Ovary (tissue), 9 donors: ENCODE results near the gene QARS1. TPM values are rescaled to one million over a fixed set of nuclear protein-coding genes. Genes with fewer than 3 reads are reported as not detected.

ENCODE experiments used
- DNase-seq, 5 donors: peaks; one replicate each; pipeline ENCODE4 v3.0.0-alpha.2; 2019 to 2020
- H3K27ac ChIP-seq, 2 donors: fragments of 200-600 bp; one replicate each; pipeline versions ENCODE4 v1.5.1 to v1.8.0; 2019 to 2022
- H3K27me3 ChIP-seq: fragments of 200-600 bp; one replicate; pipeline ENCODE4 v1.8.0; 2022
- H3K36me3 ChIP-seq: fragments of 200-600 bp; sonication (generic); one replicate; pipeline ENCODE4 v1.5.1; 2019
- H3K4me1 ChIP-seq: one replicate; pipeline ENCODE4 v1.8.1; 2013; ENCODE audit warnings: mild to moderate bottlenecking, moderate library complexity; ENCODE audit not compliant: insufficient read depth
- H3K4me3 ChIP-seq: fragments of 200-600 bp; sonication (generic); one replicate; pipeline ENCODE4 v1.5.1; 2017
- H3K9me3 ChIP-seq, 2 donors: fragments of 200-600 bp in 1 of 2; sonication (generic) in 1 of 2; one replicate each; pipeline versions ENCODE4 v1.5.1 to v1.8.1; 2013 to 2019; ENCODE audit warnings: mild to moderate bottlenecking in 1 of 2, moderate library complexity in 1 of 2
- EP300 ChIP-seq: sonication (generic); formaldehyde crosslinking; IDR thresholded peaks from one replicate; pipeline ENCODE4 v1.6.1; 2017; ENCODE audit warnings: antibody characterized with exemption
- POLR2A ChIP-seq: fragments of 450-650 bp; IDR thresholded peaks from one replicate; pipeline ENCODE4 v1.6.1; 2017; ENCODE audit warnings: antibody characterized with exemption, mild to moderate bottlenecking, moderate library complexity
- WGBS, 3 donors: extraction: QIAGEN DNeasy Blood & Tissue Kit in 1 of 3; methylation state at CpG; one replicate each; pipeline versions ENCODE4 v1.1.5 to v1.1.7; 2013 to 2017; 5-methylcytosine and 5-hydroxymethylcytosine counted together
- intact Hi-C, 4 donors: fragments of 100-400 bp; cut with DNase I; formaldehyde crosslinking; loops; one replicate each; pipeline versions ENCODE4 v1.11.0 to v1.15.1; 2022 to 2023
- polyA plus RNA-seq, 2 donors: library from polyadenylated mRNA; stranded (reverse); fragments of 200-250 nt in 1 of 2; fragments of 350-450 nt in 1 of 2; fragmentation: Illumina TruSeq in 1 of 2; extraction: RNeasy Lipid Tissue Mini Kit (QIAGEN cat#74804) in 1 of 2; gene quantifications; one replicate each; pipeline ENCODE4 v1.2.3, GENCODE V29; 2013 to 2014
- total RNA-seq, 7 donors: library from RNA; depleted of rRNA in 2 of 7; stranded (reverse); fragments of >200 nt in 2 of 7; fragmentation: NEBNext Ultra II Directional in 3 of 7; extraction: Animal tissue kit (Norgen Biotek cat#: 25700) in 3 of 7; gene quantifications; one replicate each; pipeline versions ENCODE4 v1.1.0 to v1.2.4, GENCODE V29; 2016 to 2023
- TF ChIP-seq, protein P1 (sequence below), 3 donors: fragments of 450-650 bp in 2 of 3; fragments of 200-600 bp in 1 of 3; IDR thresholded peaks; one replicate each; pipeline versions ENCODE4 v1.5.1 to v1.8.0; 2016 to 2022; ENCODE audit warnings: antibody characterized with exemption in 3 of 3, mild to moderate bottlenecking in 1 of 3
- donor health status: DM: no; HTN: no; CAD: no; lungs with moderate emphysema.
- donor health status: DM: no; HTN: no; CAD: no.
- donor health status: Bipolar disorder and iron deficiency.
- donor health status: DM: yes; HTN: yes; CAD: no.
- donor health status: DM: no; HTN: no; CAD: no.
- donor health status: DM: yes; HTN: yes; CAD: no.

The QARS1 gene
- total and polyA plus RNA-seq, 9 donors: 165 to 293 (median 204) TPM

GRCh38 chr3:49122022-49122421, 17.5 kb upstream of the QARS1 start:
- no peak overlapping the region for H3K4me3 ChIP-seq
- no peak for DNase-seq
- H3K4me1 ChIP-seq: peaks cover 7% of the 10 kb centered on the region
- TF ChIP-seq, protein P1, sequence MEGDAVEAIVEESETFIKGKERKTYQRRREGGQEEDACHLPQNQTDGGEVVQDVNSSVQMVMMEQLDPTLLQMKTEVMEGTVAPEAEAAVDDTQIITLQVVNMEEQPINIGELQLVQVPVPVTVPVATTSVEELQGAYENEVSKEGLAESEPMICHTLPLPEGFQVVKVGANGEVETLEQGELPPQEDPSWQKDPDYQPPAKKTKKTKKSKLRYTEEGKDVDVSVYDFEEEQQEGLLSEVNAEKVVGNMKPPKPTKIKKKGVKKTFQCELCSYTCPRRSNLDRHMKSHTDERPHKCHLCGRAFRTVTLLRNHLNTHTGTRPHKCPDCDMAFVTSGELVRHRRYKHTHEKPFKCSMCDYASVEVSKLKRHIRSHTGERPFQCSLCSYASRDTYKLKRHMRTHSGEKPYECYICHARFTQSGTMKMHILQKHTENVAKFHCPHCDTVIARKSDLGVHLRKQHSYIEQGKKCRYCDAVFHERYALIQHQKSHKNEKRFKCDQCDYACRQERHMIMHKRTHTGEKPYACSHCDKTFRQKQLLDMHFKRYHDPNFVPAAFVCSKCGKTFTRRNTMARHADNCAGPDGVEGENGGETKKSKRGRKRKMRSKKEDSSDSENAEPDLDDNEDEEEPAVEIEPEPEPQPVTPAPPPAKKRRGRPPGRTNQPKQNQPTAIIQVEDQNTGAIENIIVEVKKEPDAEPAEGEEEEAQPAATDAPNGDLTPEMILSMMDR (IDR thresholded peaks at IDR 0.05): no peak
- no peak for TF ChIP-seq POLR2A
- no peak for TF ChIP-seq EP300
- no peak overlapping the region for H3K27ac ChIP-seq
- no peaks in the 10 kb centered on the region for H3K27me3 ChIP-seq
- intact Hi-C loops: no loop called here
- no peaks in the 10 kb centered on the region for H3K36me3 ChIP-seq
- H3K9me3 ChIP-seq: no peaks in the 10 kb centered on the region
- 88 to 91% (median 89%) methylated on average over 12 of the region's 12 CpGs for WGBS, 3 donors

GRCh38 chr3:49121132-49121736, 16.7 kb upstream of the QARS1 start:
- intact Hi-C loops: no loop called here
- TF ChIP-seq EP300 (no peak), POLR2A (no peak)
- TF ChIP-seq, protein P1 (IDR thresholded peaks at IDR 0.05): no peak
- no peaks in the 10 kb centered on the region for H3K27me3 ChIP-seq
- peaks cover 7% of the 10 kb centered on the region for H3K4me1 ChIP-seq
- H3K9me3 ChIP-seq: no peaks in the 10 kb centered on the region
- no peak for DNase-seq
- peak overlapping the region; percentile 12 to 83 for H3K27ac ChIP-seq
- 61 to 65% (median 62%) methylated on average over 17 of the region's 17 CpGs for WGBS, 3 donors
- peak overlapping the region; percentile 80 for H3K4me3 ChIP-seq
- H3K36me3 ChIP-seq: no peaks in the 10 kb centered on the region

DNA sequence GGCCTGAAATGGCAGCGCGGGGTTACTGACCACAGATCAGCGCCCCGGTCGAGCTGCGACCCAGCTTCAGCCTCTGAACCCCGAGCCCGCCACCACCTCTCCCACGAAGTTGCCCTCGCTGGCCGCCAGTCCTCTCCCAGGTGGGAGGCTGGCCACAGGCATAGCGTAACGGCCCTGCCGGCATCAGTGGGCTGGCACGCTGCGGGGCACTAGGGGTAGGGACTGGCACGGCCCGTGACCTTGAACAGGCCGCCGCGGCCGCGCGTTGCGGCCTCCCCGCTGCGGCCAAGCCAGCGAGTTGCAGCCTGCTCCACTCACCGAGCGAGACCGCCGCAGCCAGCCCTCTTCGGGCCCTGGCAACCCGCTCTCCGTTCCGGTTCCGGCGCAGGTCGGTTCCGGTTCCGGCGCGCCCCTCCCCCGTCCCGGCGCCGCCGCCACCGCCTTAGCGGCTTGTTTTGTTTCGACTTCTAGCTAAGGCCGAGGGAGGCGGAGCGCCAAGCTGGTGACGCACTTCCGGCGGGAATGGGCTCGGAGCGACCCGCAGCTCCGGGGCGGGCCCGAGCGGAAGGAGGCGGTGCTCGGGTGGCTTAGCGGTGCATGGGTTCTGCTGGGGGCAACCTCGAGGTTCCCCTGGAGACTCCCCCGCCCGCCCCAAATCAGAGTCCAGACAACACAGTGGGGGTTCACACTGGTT, 16.0 kb upstream of the QARS1 start, which contains the start of gene USP19:
Gene USP19, minus strand, starts transcription at position 386 of the 694 bp plus-strand sequence. CDS start 1,678 bp downstream, outside the sequence.
- intact Hi-C loops: no loop called here
- no peaks in the 10 kb centered on the region for H3K9me3 ChIP-seq
- DNase-seq: peak; percentile 95 to 98 (median 96)
- no peaks in the 10 kb centered on the region for H3K27me3 ChIP-seq
- TF ChIP-seq POLR2A (peak; percentile 75), EP300 (no peak)
- H3K4me3 ChIP-seq: peak within 1 kb of the TSS; percentile 80
- no peaks in the 10 kb centered on the region for H3K36me3 ChIP-seq
- peaks cover 7% of the 10 kb centered on the region for H3K4me1 ChIP-seq
- peak within 1 kb of the TSS; percentile 83 to 91 for H3K27ac ChIP-seq
- WGBS, 3 donors: 0 to 1% (median 1%) methylated on average over 62 to 70 of the region's 70 CpGs

DNA sequence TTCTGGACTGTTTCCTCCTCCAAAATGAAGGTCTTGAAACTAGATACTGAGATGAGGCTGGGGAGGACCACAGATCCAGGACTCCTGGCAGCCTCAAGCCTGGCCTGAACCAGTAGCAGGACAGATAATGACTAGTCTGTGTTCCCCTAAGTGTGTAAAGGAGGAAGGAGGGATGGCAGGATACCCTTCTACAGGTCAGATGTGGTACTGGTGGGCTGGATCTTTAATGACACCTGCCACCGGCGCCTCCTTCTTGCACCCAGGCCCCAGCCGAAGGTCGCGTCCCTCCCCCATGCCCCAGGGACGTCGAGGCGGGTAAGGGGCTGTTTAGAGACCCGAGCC, 15.5 kb upstream of the QARS1 start:
- no peaks in the 10 kb centered on the region for H3K36me3 ChIP-seq
- intact Hi-C loops: no loop called here

More for the DNA sequence above, 15.5 kb upstream of the QARS1 start:
- no peak for DNase-seq
- TF ChIP-seq EP300: no peak
- TF ChIP-seq, protein P1 (IDR thresholded peaks at IDR 0.05): no peak
- TF ChIP-seq POLR2A: no peak
- H3K4me1 ChIP-seq: peaks cover 7% of the 10 kb centered on the region
- peak overlapping the region; percentile 83 to 91 for H3K27ac ChIP-seq
- peak overlapping the region; percentile 80 for H3K4me3 ChIP-seq
- WGBS, 3 donors: 0 to 1% (median 0%) methylated on average over 6 to 9 of the region's 9 CpGs
- H3K9me3 ChIP-seq: no peaks in the 10 kb centered on the region
- H3K27me3 ChIP-seq: no peaks in the 10 kb centered on the region
